Measurements from ENCODE around the gene PAK6.

The PAK6 gene

GRCh38 chr15:40256638-40257235 lies 17.9 kb downstream of the PAK6 start:
- DNase-seq = no peak

DNA sequence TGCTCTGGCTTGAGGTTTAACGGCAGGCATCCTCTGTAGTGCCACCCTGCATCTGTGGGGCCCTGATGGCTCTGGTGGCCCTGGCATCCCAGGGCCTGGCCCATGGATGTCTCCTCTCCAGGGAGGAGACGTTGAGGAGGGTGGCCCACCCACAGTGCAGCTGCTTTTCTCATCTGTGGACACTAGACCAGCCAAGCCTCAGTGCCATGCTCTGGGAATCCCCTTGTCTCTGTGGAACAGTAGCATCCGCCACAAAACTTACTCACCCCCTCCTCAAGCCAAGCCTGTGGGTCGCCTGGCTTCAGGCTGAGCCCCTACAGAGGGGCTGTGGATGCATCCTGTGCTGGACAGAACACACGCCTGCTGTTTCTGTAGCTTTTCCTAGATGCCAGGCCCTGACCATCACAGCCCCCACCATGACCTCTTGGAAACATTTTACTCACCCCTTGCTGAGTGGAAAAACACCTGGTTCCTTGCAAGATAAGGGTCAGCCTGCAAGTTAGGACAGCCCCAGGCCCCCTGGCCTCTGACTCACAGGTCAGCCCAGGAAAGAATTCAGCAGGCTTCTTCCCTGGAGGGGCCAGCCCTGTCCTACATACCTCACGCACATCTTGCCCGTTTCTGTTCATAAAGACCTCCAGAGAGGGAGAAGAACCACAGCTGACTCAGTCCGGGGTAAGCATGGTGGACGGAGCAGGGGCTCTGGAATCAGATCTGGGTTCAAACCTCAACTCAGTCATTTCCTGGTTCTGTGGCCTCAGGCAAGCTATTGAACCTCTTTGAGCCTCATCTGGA lies 19.0 kb downstream of the PAK6 start:
- no peak for DNase-seq

DNA sequence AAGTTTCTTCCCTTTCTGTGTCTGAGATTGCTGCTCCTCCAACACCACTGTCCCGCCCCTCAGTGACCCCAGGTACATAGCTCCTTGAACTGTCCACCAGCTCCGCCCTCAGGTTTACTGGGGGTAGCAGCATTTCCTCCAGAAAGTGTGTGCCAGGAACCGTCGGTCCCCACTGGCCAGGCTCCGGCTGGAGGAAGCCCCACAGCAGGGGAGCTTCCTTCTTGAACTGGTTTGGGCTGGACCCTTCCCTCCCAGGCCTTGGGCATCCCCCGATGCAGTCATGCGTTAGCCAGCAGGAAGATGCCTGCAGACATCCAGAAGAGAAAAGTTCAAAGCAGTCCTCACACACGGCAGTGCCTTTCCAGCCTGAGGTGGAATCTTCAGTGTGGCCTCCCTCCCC lies 19.7 kb downstream of the PAK6 start:
- DNase-seq = no peak

DNA sequence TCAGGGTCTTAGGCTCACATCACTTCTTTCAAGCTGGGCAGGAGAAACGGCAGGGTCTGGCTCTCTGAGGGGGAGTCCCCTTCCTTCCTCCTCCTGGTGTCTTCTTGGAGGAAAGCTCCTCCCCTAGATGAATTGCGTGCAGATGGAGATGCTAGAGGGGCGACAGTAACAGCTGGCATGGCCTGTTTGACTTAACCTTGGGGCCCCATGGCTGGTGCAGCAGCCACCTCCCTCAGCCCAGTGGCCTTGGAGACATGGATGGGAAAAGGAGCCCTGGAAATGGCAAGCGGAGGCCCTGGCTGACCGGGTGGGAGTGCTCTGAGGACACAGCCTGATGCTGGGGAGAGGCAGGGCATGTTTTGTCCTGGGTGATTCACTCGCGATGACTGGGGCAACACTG lies 20.2 kb downstream of the PAK6 start:
- no peak for DNase-seq

- DNase-seq = no peak
Measured at GRCh38 chr15:40263024-40263754, 24.3 kb downstream of the PAK6 start.

- no peak for DNase-seq
Measured at GRCh38 chr15:40264321-40265153, 25.7 kb downstream of the PAK6 start.

- no peak for DNase-seq
Measured at GRCh38 chr15:40265355-40265754, 26.5 kb downstream of the PAK6 start.

GRCh38 chr15:40265875-40266274 lies 27.0 kb downstream of the PAK6 start:
- no peak for DNase-seq

GRCh38 chr15:40266828-40267304 lies 28.0 kb downstream of the PAK6 start:
- no peak for DNase-seq

DNA sequence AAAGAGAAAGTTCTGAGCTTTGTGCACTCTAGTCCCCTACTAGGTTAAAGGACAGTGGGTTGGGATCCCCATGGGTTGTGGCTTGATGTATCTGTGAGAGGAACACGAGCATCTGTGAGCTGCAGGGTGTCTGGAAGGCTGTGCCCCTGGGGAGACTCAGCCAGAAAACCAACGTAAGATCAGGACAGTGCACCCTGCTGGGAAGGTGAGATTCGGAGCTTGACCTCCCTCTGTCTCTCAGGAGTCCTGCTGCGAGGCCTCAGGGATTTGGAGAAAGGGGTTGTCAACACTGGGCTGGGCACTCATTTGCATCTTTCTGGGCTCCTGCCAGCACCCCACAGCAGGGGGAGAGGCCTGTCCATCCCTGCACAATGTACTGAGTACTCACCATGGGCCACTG lies 28.8 kb downstream of the PAK6 start:
- no peak for DNase-seq

GRCh38 chr15:40269604-40270003 lies 30.7 kb downstream of the PAK6 start:
- no peak for DNase-seq

GRCh38 chr15:40270246-40270995 lies 31.6 kb downstream of the PAK6 start:
- DNase-seq = no peak

GRCh38 chr15:40271685-40272484 lies 33.0 kb downstream of the PAK6 start:
- no peak for DNase-seq

DNA sequence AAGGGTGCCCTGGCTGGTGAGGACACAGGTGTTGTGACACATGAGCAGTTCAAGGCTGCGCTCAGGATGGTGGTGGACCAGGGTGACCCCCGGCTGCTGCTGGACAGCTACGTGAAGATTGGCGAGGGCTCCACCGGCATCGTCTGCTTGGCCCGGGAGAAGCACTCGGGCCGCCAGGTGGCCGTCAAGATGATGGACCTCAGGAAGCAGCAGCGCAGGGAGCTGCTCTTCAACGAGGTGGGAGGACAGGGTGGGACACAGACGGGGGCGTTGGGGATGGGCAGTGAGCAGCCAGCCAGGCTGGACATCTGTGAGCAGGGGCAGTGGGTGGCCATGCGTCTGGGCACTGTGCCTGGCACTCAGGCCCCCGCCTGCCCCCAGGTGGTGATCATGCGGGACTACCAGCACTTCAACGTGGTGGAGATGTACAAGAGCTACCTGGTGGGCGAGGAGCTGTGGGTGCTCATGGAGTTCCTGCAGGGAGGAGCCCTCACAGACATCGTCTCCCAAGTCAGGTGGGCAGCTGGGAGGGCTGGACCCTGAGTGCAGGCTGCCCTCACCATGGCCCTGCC lies 33.7 kb downstream of the PAK6 start:
- no peak for DNase-seq

GRCh38 chr15:40273428-40273827 lies 34.6 kb downstream of the PAK6 start:
- no peak for DNase-seq

DNA sequence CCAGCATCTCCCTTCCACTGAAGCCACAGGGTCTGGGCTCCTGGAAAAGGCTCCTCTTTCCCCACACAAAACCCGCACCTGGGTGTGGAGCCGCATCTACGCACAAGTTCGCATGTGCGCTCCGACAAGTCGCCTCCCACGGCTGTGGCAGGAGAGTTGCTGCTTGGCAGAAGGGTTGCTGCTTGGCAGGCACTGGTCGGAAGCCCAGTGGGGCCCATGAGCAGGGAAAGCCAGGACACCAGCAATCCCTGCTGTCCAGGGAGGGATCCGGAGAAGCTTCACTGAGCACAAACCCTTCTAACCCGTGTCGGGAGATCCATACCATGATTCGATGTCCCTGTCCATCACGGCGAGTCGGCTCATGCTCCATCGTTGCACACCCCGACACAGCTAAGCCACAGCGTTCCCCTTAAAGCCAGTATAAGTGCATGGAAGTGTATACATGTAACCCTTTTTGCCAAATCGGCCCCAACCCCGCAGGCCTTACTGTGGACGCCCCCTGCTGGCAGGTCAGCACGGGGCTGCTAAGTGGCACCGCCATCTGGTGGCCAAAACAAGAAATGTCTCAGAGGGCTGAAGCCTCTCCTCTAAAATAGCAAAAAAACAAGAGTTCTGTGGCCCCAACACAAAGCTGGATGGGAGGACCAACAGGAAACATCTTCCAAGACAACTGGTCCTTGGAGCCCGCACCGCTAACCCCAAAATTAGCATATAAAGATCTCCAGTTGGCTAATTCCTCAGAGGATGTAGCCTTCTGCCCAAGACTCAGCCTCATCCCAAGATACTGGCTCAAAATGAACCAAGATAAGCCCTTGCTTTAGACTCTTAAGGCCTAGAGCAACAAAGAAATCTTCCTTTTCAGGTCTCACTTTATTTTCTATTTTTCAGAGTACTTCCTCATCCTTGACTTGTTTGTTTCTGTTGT lies 35.7 kb downstream of the PAK6 start:
- no peak for DNase-seq

DNA sequence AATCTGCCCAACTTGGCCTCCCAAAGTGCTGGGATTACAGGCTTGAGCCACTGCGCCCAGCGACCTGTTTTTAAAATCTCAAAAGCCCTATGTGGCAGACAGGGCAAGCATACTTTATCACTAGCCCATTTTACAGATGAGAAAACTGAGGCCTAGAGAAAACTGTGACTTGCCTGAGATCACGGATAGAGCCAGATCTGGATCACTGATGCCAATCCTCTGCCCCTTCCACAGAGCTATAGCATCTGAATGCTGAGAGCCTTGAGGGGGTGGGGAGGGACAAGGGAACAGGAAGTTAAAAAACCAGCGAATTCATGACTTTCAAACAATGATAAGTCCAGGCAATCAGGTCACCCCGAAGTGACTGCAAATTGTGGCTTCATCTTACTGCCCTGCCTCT lies 36.7 kb downstream of the PAK6 start:
- DNase-seq = no peak

GRCh38 chr15:40275954-40276353 lies 37.1 kb downstream of the PAK6 start:
- DNase-seq = no peak

DNA sequence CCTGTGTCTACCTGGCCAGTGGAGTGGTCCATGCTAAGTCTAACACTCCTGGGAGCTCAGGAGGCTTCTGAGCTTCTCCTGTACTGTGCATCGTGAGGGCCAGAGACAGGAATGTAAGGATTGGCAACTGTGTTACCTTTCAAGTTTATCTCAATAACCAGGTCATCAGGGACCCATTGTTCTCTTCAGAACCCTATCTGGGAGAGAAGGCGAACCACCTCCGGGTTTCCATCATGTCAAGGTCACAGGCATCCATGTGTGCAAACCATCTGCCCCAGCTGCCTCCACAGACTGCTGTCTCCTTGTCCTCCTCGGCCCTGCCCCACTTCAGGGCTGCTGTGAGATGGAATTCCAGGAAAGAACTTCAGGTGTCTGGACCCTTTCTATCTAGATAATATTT lies 38.1 kb downstream of the PAK6 start:
- DNase-seq = no peak

GRCh38 chr15:40277471-40277870 lies 38.6 kb downstream of the PAK6 start:
- no peak for DNase-seq

Measured in GF-D8 (cell line).